Thymus (tissue), 11 donors: Measurements from ENCODE around the gene GIGYF1. TPM values are rescaled to one million over a fixed set of nuclear protein-coding genes. Genes with fewer than 3 reads are reported as not detected.
"Not testable (repeated sequence)": the region's sequence is repeated elsewhere in the genome, so short reads cannot be mapped to it uniquely, and the experiment has no call there.

Experiments
- DNase-seq, 9 donors: peaks; one replicate each; pipeline ENCODE4 v3.0.0-alpha.2; 2013; ENCODE audit warnings: low spot score in 9 of 9, low read depth in 6 of 9, missing footprints in 1 of 9
- H3K27ac ChIP-seq, 2 donors: one replicate each; pipeline ENCODE4 v1.5.1; 2013; ENCODE audit warnings: control low read depth in 1 of 2, low read depth in 1 of 2, low read length in 1 of 2, mild to moderate bottlenecking in 1 of 2, moderate library complexity in 1 of 2
- H3K27me3 ChIP-seq, 2 donors: one replicate each; pipeline ENCODE4 v1.5.1; 2013; ENCODE audit warnings: low read length in 1 of 2; ENCODE audit not compliant: control insufficient read depth in 2 of 2, insufficient read depth in 1 of 2
- H3K36me3 ChIP-seq, 2 donors: one replicate each; pipeline ENCODE4 v1.5.1; 2013; ENCODE audit warnings: low read length in 1 of 2, mild to moderate bottlenecking in 1 of 2, moderate library complexity in 1 of 2; ENCODE audit not compliant: control insufficient read depth in 2 of 2, insufficient read depth in 2 of 2
- H3K4me1 ChIP-seq, 2 donors: one replicate each; pipeline ENCODE4 v1.5.1; 2013; ENCODE audit warnings: low read length in 2 of 2; ENCODE audit not compliant: control insufficient read depth in 2 of 2, insufficient read depth in 2 of 2
- H3K4me3 ChIP-seq, 2 donors: one replicate each; pipeline ENCODE4 v1.5.1; 2013; ENCODE audit warnings: low read length in 2 of 2, control low read depth in 1 of 2, mild to moderate bottlenecking in 1 of 2
- H3K9me3 ChIP-seq, 2 donors: one replicate each; pipeline ENCODE4 v1.5.1; 2013; ENCODE audit warnings: low read length in 1 of 2, mild to moderate bottlenecking in 1 of 2; ENCODE audit not compliant: control insufficient read depth in 2 of 2, insufficient read depth in 1 of 2
- WGBS: extraction: QIAGEN DNeasy Blood & Tissue Kit; methylation state at CpG from one replicate; pipeline ENCODE4 v1.1.7; 2013; 5-methylcytosine and 5-hydroxymethylcytosine counted together
- polyA plus RNA-seq: library from polyadenylated mRNA; stranded (reverse); fragments of 200-250 nt; gene quantifications from one replicate; pipeline ENCODE4 v1.2.3, GENCODE V29; 2013
- total RNA-seq: library from RNA; stranded (reverse); fragments of 120-200 nt; gene quantifications from one replicate; pipeline ENCODE4 v1.2.4, GENCODE V29; 2013
- donor health status: healthy.

Gene GIGYF1
- total and polyA plus RNA-seq, 2 donors: 13.8 to 60.1 TPM

GRCh38 chr7:100670074-100670473, 24.0 kb downstream of the GIGYF1 start:
- no peak for DNase-seq
- Histone ChIP-seq H3K27me3 (peaks cover 2 to 24% of the 10 kb centered on the region in 2 donors), H3K27ac (no peak overlapping the region), H3K36me3 (no peaks in the 10 kb centered on the region), H3K9me3 (no peaks in the 10 kb centered on the region), H3K4me3 (no peak overlapping the region), H3K4me1 (peaks cover 0 to 8% of the 10 kb centered on the region in 2 donors)
- 80% methylated on average over 8 of the region's 8 CpGs for WGBS

- not testable (repeated sequence) for H3K4me1 ChIP-seq, DNase-seq, H3K9me3 ChIP-seq, H3K27ac ChIP-seq, H3K4me3 ChIP-seq, H3K36me3 ChIP-seq
- H3K27me3 ChIP-seq: peaks cover 2 to 24% of the 10 kb centered on the region in 2 donors
- 95% methylated on average over 12 of the region's 12 CpGs for WGBS
These were observed 24.9 kb downstream of the GIGYF1 start for GRCh38 chr7:100669106-100669505.

DNA sequence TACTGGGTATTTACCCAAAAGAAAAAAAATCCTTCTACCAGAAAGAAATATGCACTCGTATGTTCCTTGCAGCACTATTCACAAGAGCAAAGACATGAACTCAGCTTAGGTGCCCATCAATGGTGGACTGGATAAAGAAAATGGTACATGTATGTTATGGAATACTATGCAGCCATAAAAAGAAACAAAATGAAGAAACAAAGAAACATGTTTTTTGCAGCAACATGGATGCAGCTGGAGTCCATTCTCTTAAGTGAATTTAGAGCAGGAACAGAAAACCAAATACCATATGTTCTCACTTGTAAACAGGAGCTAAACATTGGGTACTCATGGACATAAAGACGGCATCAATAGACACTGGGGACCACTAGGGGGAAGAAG, 26.0 kb downstream of the GIGYF1 start:
- no peaks in the 10 kb centered on the region for H3K9me3 ChIP-seq
- 94% methylated on average over 2 of the region's 2 CpGs for WGBS
- H3K4me1 ChIP-seq: peaks cover 0 to 6% of the 10 kb centered on the region in 2 donors
- peaks cover 2 to 24% of the 10 kb centered on the region in 2 donors for H3K27me3 ChIP-seq
- no peaks in the 10 kb centered on the region for H3K36me3 ChIP-seq
- H3K4me3 ChIP-seq: no peak overlapping the region
- DNase-seq: no peak
- no peak overlapping the region for H3K27ac ChIP-seq

- 85% methylated on average over 16 of the region's 16 CpGs for WGBS
- Histone ChIP-seq H3K9me3 (no peaks in the 10 kb centered on the region), H3K4me1 (no peaks in the 10 kb centered on the region), H3K4me3 (no peak overlapping the region), H3K27ac (no peak overlapping the region), H3K36me3 (no peaks in the 10 kb centered on the region), H3K27me3 (peaks cover 2 to 24% of the 10 kb centered on the region in 2 donors)
- no peak for DNase-seq
These were observed 26.6 kb downstream of the GIGYF1 start for GRCh38 chr7:100667331-100668068.

GRCh38 chr7:100665168-100665726, 28.8 kb downstream of the GIGYF1 start:
- no peaks in the 10 kb centered on the region for H3K9me3 ChIP-seq
- H3K36me3 ChIP-seq: no peaks in the 10 kb centered on the region
- DNase-seq: no peak
- peaks cover 2 to 20% of the 10 kb centered on the region in 2 donors for H3K27me3 ChIP-seq
- H3K27ac ChIP-seq: no peak overlapping the region
- H3K4me1 ChIP-seq: no peaks in the 10 kb centered on the region
- H3K4me3 ChIP-seq: no peak overlapping the region
- WGBS: 98% methylated on average over 5 of the region's 5 CpGs

DNA sequence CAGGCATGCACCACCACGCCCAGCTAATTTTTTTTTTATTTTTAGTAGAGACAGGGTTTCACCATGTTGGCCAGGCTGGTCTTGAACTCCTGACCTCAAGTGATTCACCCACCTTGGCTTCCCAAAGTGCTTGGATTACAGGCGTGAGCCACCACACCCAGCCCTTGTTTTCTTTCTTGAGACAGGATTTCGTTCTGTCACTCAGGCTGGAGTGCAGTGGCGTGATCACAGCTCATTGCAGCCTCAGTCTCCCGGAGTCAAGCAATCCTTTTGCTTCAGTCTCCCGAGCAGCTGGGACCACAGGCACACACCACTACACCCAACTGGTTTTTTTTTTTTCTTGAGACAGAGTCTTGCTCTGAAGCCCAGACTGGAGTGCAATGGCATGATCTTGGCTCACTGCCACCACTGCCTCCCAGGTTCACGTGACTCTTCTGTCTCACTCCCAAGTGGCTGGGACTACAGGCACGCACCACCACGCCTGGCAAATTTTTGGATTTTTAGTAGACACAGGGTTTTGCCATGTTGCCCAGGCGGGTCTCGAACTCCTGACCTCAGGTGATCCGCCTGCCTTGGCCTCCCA, 31.8 kb downstream of the GIGYF1 start:
- peaks cover 0 to 37% of the 10 kb centered on the region in 2 donors for H3K27me3 ChIP-seq
- not testable (repeated sequence) for H3K27ac ChIP-seq, DNase-seq, H3K9me3 ChIP-seq, H3K4me3 ChIP-seq, H3K4me1 ChIP-seq, H3K36me3 ChIP-seq
- 90% methylated on average over 12 of the region's 12 CpGs for WGBS

DNA sequence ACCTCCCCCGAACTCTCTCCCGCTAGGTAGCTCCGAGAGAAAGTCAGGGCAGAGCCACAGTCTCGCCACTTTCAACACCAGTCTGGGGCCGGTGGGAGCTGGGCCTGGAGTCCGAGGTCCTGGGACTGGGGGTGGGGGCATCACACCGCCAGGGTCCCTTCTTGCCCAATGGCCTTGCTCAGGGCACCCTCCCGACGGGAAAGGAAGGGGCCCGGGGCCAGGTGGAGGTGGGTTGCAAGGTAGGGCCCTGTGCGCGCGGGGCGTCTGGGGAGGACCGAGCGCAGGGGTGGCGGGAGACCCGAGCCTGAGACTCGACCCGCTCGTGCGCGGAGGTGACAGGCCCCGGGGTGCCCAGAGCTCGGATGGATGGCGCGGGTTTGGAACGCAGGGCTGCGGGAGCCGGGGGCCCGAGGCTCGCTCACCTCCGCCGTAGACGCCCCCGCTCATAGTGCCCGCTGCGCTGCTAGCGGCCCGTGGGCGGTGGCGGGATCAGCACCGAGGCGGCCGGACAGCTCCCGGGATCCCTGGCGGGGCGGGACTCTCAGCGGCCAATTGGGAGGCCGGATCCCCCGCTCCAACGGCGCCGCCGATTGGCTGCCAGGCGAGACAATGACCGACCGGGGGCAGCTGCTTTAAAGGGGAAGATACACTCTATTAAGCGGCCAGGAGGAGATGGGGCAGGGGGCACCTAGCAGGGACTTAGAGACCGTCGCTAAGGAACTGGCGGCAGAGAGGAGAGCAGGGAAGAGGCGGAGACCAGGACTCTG, 38.0 kb downstream of the GIGYF1 start, which contains the start of gene ACTL6B:
Gene ACTL6B, minus strand, starts transcription at position 541 of the 767 bp plus-strand sequence. Its CDS starts 94 bp downstream, at position 447.
- no peak within 1 kb of the TSS for H3K4me3 ChIP-seq
- no peak within 1 kb of the TSS for H3K27ac ChIP-seq
- H3K9me3 ChIP-seq: peaks cover 6 to 17% of the 10 kb centered on the region in 2 donors
- peak in 2 of 9 donors; percentile 32 to 52 for DNase-seq
- WGBS: 17% methylated on average over 63 of the region's 63 CpGs
- no peaks in the 10 kb centered on the region for H3K36me3 ChIP-seq
- H3K4me1 ChIP-seq: no peaks in the 10 kb centered on the region
- peaks cover 21 to 59% of the 10 kb centered on the region in 2 donors for H3K27me3 ChIP-seq

DNA sequence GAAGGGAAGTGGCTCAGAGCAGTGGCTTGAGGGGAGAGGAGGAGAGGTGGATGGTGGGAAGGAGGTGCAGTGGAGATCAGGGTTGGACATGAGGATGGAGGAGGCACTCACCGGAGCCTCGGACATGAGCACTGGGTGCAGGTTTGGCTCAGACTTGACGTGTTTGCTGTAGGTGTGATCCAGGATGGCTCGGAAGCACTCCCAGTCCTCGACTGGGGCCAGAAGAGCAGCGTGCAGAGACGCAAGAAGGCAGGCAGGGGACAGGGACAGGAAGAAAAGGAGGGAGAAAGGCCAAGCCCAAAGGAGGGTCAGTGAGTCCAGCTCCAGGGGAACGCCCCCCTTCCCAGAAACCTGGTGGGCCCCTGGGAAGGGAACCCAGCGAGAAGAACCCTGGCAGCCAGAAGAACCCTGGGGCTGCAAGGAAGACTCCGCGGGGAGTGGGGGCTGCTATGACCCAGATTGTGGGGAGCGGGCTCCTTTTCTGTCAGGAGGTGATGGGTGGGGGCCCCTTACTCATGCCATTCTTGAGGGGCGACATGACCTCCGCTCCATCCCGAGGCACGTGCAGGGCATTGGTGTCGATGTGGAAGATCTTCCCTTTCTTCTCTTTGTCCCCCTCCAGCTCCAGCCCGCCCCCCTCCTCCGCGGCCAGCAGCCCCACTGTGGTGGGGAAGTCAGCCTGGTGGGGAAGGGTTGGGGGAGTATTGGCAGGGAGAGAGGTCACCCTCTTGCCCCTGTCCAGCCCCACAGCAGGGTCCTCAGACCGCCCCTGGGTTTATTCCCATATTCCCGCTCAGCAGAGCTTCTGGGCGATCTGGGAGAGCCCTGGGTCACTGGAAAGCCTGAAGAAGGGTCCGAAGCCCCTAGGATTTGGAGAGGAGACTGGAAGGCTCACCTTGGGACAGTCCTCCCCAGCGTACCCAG, 38.9 kb downstream of the GIGYF1 start:
- H3K27me3 ChIP-seq: peaks cover 21 to 55% of the 10 kb centered on the region in 2 donors
- DNase-seq: no peak
- WGBS: 50% methylated on average over 25 of the region's 25 CpGs

More for the DNA sequence above, 38.9 kb downstream of the GIGYF1 start:
- H3K9me3 ChIP-seq: peaks cover 6 to 17% of the 10 kb centered on the region in 2 donors
- no peak overlapping the region for H3K27ac ChIP-seq
- H3K36me3 ChIP-seq: no peaks in the 10 kb centered on the region
- H3K4me3 ChIP-seq: no peak overlapping the region
- no peaks in the 10 kb centered on the region for H3K4me1 ChIP-seq
